Esophagus muscularis mucosa (tissue), 3 donors: Measurements from ENCODE around the gene SATB1.

Experiments used
- CTCF ChIP-seq, 3 experiments: fragments of 200-600 bp in 2 of 3; fragments of 450-650 bp in 1 of 3; sonication (generic) in 2 of 3; IDR thresholded peaks; one replicate each; pipeline ENCODE4 v1.5.1; 2017 to 2019; ENCODE audit warnings: antibody characterized with exemption in 3 of 3, mild to moderate bottlenecking in 2 of 3, moderate library complexity in 1 of 3
- POLR2AphosphoS5 ChIP-seq, 2 donors: sonication (generic); formaldehyde crosslinking; IDR thresholded peaks; one replicate each; pipeline ENCODE4 v1.6.1; 2017; ENCODE audit warnings: antibody characterized with exemption in 2 of 2

GRCh38 chr3:18402239-18402799 is 22.8 kb downstream of the SATB1 start:
- TF ChIP-seq CTCF (IDR thresholded peaks at IDR 0.05) (no peak), POLR2AphosphoS5 (IDR thresholded peaks at IDR 0.05) (no peak)
